Measurements from ENCODE around the gene ENKUR.
"Not testable (repeated sequence)": the region's sequence is repeated elsewhere in the genome, so short reads cannot be mapped to it uniquely, and the experiment has no call there.

ENKUR gene

DNA sequence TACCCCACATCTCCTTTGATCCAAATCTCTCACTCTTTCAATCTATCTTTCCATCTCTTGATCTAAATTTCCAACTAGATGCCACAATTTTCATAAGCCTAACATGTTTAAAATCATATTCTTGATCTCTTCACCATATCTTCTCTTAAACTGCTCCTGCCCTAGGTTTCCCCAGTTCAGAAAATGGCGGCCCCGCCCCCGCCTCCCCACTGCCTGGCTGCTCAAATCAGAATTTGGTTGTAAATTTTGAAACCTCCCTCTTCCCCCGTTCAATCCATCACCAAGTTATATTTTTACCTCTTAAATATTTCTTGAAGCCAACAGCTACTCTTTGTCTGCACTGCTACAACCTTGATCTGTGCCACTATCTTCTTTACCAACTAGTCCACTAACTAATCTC lies 36.3 kb downstream of the ENKUR start:
- in situ Hi-C loops (cut with HindIII; ENCODE audit: low sequenced_read_pairs), result no loop called here

GRCh38 chr10:24974976-24975375 lies 41.0 kb downstream of the ENKUR start:
- in situ Hi-C loops (cut with HindIII; ENCODE audit: low sequenced_read_pairs), result no loop called here

- in situ Hi-C loops (cut with HindIII; ENCODE audit: low sequenced_read_pairs), result no loop called here
These were observed 42.8 kb downstream of the ENKUR start for GRCh38 chr10:24973163-24973562.

GRCh38 chr10:24971374-24971773 lies 44.6 kb downstream of the ENKUR start:
- in situ Hi-C loops (cut with HindIII; ENCODE audit: low sequenced_read_pairs), result no loop called here

GRCh38 chr10:24969841-24970281 lies 46.1 kb downstream of the ENKUR start:
- in situ Hi-C loops (cut with HindIII; ENCODE audit: low sequenced_read_pairs), result no loop called here

GRCh38 chr10:24968951-24969350 lies 47.0 kb downstream of the ENKUR start:
- in situ Hi-C loops (cut with HindIII; ENCODE audit: low sequenced_read_pairs), result not testable (repeated sequence)

GRCh38 chr10:24968349-24968748 lies 47.6 kb downstream of the ENKUR start:
- in situ Hi-C loops (cut with HindIII; ENCODE audit: low sequenced_read_pairs), result no loop called here

- in situ Hi-C loops (cut with HindIII; ENCODE audit: low sequenced_read_pairs), result no loop called here
These were observed 48.9 kb downstream of the ENKUR start for GRCh38 chr10:24966962-24967481.

- in situ Hi-C loops (cut with HindIII; ENCODE audit: low sequenced_read_pairs), result no loop called here
These were observed 50.9 kb downstream of the ENKUR start for GRCh38 chr10:24965051-24965450.

DNA sequence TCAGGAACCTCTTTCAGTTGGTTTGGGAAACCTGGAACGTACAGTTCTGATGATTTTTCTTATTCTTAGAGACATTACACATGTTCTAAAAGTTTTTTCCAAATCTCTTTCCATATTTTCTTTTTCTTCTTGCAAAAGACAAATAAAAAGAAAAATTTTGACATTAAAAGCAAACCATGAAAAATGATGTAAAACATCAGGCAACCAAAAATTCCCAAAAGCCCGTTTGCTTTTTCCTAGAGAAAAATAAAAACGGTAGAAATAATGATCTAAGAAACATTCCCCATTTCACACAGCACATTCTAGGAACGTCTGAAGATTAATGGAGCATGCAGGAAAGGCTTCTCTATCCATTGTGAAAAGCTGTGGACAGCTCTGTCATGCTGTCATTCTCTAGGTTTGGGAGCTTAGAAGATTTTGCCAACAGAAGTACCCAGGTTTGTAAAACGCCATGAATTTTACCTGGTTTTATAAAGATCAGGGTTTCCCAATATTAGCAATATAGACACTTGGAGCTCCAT lies 52.4 kb downstream of the ENKUR start:
- in situ Hi-C loops (cut with HindIII; ENCODE audit: low sequenced_read_pairs), result no loop called here

- in situ Hi-C loops (cut with HindIII; ENCODE audit: low sequenced_read_pairs), result no loop called here
These were observed 53.0 kb downstream of the ENKUR start for GRCh38 chr10:24962995-24963394.

DNA sequence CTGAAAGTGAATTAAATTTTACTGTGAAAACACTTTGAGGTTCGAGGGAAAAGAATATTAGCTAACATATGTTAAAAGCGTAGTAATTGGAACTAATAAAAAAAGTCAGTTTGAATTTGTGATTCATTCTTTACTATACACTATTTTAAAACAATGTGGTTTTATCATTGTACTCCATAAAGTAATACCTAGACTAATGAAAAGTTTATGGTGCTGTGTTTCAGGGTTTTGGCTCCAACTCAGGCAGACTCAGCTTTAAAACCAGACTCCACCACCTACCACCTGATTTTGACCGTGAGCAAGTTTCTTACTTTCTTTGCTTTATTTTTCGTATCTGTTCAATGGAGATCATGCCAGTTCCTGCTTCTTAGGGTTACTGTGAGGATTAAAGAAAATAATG lies 54.4 kb downstream of the ENKUR start:
- in situ Hi-C loops (cut with HindIII; ENCODE audit: low sequenced_read_pairs), result no loop called here

GRCh38 chr10:24959382-24959730 lies 56.6 kb downstream of the ENKUR start:
- in situ Hi-C loops (cut with HindIII; ENCODE audit: low sequenced_read_pairs), result no loop called here

DNA sequence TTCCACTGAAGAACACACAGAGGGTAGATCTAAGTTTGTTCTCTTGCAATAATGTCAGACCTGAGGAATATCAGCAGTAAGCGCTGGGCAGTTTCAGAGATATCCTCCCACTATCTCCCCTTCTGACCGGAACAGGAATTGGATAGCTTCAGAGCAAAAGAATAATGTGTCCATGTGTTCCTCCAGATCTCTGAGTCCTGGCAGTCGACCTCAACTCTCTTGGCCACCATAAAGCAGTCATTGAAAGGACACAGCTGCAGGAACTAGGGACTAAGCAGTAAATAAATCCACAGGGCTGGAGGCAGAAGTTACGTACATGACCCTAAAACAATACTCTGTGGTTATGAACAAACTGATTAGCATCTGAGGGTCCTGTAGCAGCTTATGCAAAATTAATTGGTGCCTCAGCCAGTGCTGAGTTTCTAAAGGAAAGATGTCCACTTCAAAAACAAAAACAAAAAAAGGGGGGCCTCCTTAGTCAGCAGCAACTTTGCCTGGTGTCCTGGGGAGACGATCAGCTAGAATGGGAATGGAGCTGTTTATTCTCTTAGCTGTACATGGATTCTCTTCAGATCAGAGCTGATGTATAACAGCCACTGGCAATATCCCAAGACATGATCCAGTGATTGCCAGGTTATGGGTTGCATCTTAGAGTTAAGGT lies 57.1 kb downstream of the ENKUR start:
- in situ Hi-C loops (cut with HindIII; ENCODE audit: low sequenced_read_pairs), result no loop called here

- in situ Hi-C loops (cut with HindIII; ENCODE audit: low sequenced_read_pairs), result no loop called here
These were observed 57.8 kb downstream of the ENKUR start for GRCh38 chr10:24958091-24958720.

GRCh38 chr10:24957624-24958051 lies 58.3 kb downstream of the ENKUR start:
- in situ Hi-C loops (cut with HindIII; ENCODE audit: low sequenced_read_pairs), result not testable (repeated sequence)

GRCh38 chr10:24953675-24954074 lies 62.3 kb downstream of the ENKUR start:
- in situ Hi-C loops (cut with HindIII; ENCODE audit: low sequenced_read_pairs), result no loop called here

DNA sequence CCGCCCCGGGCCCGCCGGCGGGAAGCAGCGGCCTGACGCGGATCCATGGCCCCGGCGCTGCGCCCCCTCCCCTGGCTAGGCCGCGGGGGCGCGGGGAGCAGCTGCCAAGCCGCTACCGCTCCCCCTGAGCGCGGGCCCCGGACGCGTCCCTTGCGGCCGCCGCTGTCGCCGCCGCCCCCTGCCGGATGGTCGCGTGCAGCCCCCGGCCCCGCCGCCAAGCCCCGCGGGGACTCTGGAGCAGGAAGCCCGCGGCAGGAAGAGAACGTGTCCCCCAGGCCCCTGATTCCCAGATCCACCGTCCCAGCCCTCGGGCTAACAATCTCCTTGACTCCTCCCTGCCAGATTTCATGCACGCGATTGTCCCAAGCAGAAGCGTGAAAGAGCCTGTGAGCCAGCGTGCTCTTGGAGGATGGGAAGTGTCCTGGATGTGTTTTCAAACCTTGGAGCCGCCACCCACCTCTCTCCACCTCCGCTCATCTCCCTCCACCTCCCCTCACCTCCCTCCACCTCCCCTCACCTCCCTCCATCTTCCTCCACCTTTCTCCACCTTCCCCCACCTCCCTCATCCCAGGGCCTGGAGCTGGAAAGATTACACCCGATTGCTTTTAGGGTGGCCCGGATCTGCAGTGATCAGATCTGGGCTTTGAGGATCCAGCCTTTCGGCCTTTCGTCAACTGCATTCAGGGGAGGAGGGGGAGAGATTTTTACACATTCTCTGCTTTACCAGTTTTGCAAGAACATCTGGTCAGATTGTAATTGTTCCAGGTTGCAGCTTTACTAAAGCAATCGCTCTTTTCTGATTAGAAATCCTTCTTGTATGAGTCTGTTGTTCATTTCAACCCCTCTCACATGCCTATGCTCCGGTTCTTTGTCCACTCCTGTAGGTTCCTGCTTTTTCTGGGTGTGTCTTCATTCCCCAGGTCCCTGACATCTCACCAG lies 63.0 kb downstream of the ENKUR start:
- in situ Hi-C loops (cut with HindIII; ENCODE audit: low sequenced_read_pairs), result no loop called here

GRCh38 chr10:24952143-24952706 lies 63.7 kb downstream of the ENKUR start, which contains the start of gene PRTFDC1:
Gene PRTFDC1, minus strand, starts transcription at chr10:24952606. Its CDS starts 31 bp downstream, at chr10:24952575.
- in situ Hi-C loops (cut with HindIII; ENCODE audit: low sequenced_read_pairs), result no loop called here

DNA sequence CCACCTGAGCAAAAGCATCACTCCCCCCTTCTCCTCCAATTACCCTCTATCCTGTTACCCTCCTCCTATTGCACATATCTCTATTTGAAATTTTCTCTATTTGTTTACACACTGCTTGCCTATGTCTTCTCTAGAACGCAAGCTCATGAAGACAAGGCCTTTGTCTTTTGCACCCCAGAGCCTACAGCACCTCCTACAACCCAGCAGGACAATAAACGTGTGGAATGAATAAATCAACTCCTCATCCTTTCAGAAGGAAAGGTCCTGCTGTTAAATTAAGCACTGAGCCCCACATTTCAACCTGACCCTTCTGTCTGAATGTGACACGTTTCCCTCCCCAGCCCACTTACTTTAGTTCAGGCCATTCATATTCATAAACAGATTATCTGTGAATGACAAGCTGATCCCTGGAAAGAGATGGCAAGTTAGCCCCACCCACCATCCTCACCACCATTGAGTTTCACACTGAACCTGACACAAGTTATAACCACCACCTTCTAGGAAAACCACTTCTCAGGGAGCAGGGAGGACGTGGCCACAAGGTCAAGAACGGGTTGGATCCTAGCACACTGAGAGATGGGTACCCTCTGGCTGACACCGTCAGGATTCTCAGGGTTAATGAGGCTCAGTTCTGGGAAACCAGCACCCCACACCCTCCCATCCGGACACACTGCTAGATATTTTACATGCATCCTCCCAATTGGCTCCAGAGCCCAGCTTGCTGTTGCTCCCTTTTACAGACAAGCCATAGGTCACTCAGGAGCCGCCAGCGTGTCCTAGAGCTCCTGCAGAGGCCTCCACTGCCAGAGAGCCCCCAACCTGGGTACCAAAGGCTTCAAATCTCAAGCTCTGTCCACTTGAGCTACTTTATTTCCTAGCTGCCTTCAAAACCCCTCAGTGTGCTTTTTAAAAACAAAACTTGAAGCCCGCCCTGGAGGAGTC lies 64.5 kb downstream of the ENKUR start:
- in situ Hi-C loops (cut with HindIII; ENCODE audit: low sequenced_read_pairs), result no loop called here

All from DLD1 (cell line).